Suprapubic skin (tissue), 4 donors: ENCODE measurements around the gene WWOX.

Experiments
- EP300 ChIP-seq: sonication (generic); formaldehyde crosslinking; IDR thresholded peaks from one replicate; pipeline ENCODE4 v1.6.1; 2017; ENCODE audit warnings: antibody characterized with exemption
- POLR2A ChIP-seq, 2 donors: fragments of 450-650 bp; IDR thresholded peaks; one replicate each; pipeline ENCODE4 v1.6.1; 2017; ENCODE audit warnings: antibody characterized with exemption in 2 of 2, mild to moderate bottlenecking in 2 of 2, moderate library complexity in 2 of 2
- POLR2AphosphoS5 ChIP-seq, 3 donors: sonication (generic); formaldehyde crosslinking; IDR thresholded peaks; one replicate each; pipeline ENCODE4 v1.6.1; 2017; ENCODE audit warnings: antibody characterized with exemption in 3 of 3
- TF ChIP-seq, protein P1 (sequence below), 2 donors: fragments of 200-600 bp in 1 of 2; fragments of 450-650 bp in 1 of 2; sonication (generic) in 1 of 2; IDR thresholded peaks; one replicate each; pipeline ENCODE4 v1.5.1; 2016 to 2019; ENCODE audit warnings: antibody characterized with exemption in 2 of 2, mild to moderate bottlenecking in 1 of 2, moderate library complexity in 1 of 2

DNA sequence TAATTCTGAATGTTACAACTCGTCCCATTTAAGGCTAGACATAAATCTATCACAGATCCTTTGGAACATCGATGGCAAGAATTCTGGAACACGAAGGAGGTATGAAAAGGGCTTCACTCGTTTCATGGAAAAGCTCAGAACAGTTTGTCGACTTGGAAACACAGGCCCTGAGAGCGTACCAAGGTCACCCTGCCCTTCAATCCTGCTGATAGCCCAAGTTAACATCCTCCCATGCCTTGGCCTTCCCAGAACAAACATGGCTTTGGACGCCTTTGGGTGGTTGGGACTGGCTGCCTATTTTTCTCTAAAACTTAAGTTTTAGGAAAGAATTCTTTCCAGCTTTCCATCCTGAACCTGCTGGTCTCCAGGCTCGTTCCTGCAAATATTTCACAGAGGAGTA lies 1105.0 kb downstream of the WWOX start:
- TF ChIP-seq, protein P1, sequence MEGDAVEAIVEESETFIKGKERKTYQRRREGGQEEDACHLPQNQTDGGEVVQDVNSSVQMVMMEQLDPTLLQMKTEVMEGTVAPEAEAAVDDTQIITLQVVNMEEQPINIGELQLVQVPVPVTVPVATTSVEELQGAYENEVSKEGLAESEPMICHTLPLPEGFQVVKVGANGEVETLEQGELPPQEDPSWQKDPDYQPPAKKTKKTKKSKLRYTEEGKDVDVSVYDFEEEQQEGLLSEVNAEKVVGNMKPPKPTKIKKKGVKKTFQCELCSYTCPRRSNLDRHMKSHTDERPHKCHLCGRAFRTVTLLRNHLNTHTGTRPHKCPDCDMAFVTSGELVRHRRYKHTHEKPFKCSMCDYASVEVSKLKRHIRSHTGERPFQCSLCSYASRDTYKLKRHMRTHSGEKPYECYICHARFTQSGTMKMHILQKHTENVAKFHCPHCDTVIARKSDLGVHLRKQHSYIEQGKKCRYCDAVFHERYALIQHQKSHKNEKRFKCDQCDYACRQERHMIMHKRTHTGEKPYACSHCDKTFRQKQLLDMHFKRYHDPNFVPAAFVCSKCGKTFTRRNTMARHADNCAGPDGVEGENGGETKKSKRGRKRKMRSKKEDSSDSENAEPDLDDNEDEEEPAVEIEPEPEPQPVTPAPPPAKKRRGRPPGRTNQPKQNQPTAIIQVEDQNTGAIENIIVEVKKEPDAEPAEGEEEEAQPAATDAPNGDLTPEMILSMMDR (IDR thresholded peaks at IDR 0.05) = no peak
- TF ChIP-seq EP300 (no peak), POLR2A (IDR thresholded peaks at IDR 0.05) (no peak), POLR2AphosphoS5 (IDR thresholded peaks at IDR 0.05) (no peak)
